PC-3 (cell line): ENCODE results near the gene TEKT3. TPM values are rescaled to one million over a fixed set of nuclear protein-coding genes. Genes with fewer than 3 reads are reported as not detected.

Source experiments
- ATAC-seq: fragments of 200-7000 bp; cut with Tn5 transposase; 2 replicates; pipeline ENCODE4 v1.9.1; 2020; ENCODE audit warnings: mild to moderate bottlenecking, moderate library complexity
- BruUV-seq: library from RNA; stranded (reverse); fragments of 400-500 nt; replicated peaks from 2 replicates; lab custom pipeline; 2021; lab: Mats Ljungman, UMichigan
- CTCF ChIA-PET: fragments of 300-600 bp; sonication (Branson Sonifier 250); formaldehyde crosslinking; loops from one replicate; lab custom pipeline; 2022; ENCODE audit warnings: antibody characterized with exemption; lab: Charles Lee
- POLR2A ChIA-PET: fragments of 300-600 bp; sonication (Branson Sonifier 250); formaldehyde crosslinking; loops from one replicate; lab custom pipeline; 2022; ENCODE audit warnings: antibody characterized with exemption; ENCODE audit not compliant: unreplicated experiment; lab: Charles Lee
- DNase-seq: peaks from one replicate; pipeline ENCODE4 v3.0.0-alpha.2; 2015
- H2AFZ ChIP-seq: fragments of 300-600 bp; sonication (generic); 2 replicates; pipeline ENCODE4 v1.6.0; 2016; ENCODE audit warnings: antibody characterized with exemption, low read length
- H3F3A ChIP-seq: fragments of 300-600 bp; sonication (generic); one replicate; pipeline ENCODE4 v1.6.0; 2017; ENCODE audit warnings: antibody characterized with exemption, low read length, control low read depth, mild to moderate bottlenecking; ENCODE audit not compliant: unreplicated experiment
- H3K27ac ChIP-seq: fragments of 300-600 bp; sonication (generic); 2 replicates; pipeline ENCODE4 v1.5.1; 2016; ENCODE audit warnings: mild to moderate bottlenecking, low read length
- H3K27me3 ChIP-seq: fragments of 300-600 bp; sonication (generic); 2 replicates; pipeline ENCODE4 v1.6.1; 2016; ENCODE audit warnings: low read length, mixed read lengths
- H3K36me3 ChIP-seq: fragments of 300-600 bp; sonication (generic); 2 replicates; pipeline ENCODE4 v1.6.1; 2016; ENCODE audit warnings: low read depth, mixed run types, low read length, mixed read lengths
- H3K4me1 ChIP-seq: fragments of 300-600 bp; sonication (generic); 2 replicates; pipeline ENCODE4 v1.5.1; 2016; ENCODE audit warnings: low read length; ENCODE audit not compliant: insufficient read depth
- H3K4me2 ChIP-seq: fragments of 300-600 bp; sonication (generic); 2 replicates; pipeline ENCODE4 v1.6.0; 2016; ENCODE audit warnings: low read length
- H3K4me3 ChIP-seq: fragments of 300-600 bp; sonication (generic); 2 replicates; pipeline ENCODE4 v1.5.1; 2016; ENCODE audit warnings: mild to moderate bottlenecking, low read length, mixed read lengths
- H3K79me2 ChIP-seq: fragments of 300-600 bp; sonication (generic); 2 replicates; pipeline ENCODE4 v1.6.1; 2017; ENCODE audit warnings: low read length, mixed read lengths
- H3K9ac ChIP-seq: fragments of 300-600 bp; sonication (generic); 2 replicates; pipeline ENCODE4 v1.6.0; 2016; ENCODE audit warnings: mild to moderate bottlenecking, low read length
- H3K9me2 ChIP-seq: fragments of 300-600 bp; sonication (generic); replicated peaks from 2 replicates; pipeline ENCODE4 v1.6.1; 2016; ENCODE audit warnings: mixed run types, low read length, mixed read lengths
- H3K9me3 ChIP-seq: fragments of 300-600 bp; sonication (generic); 2 replicates; pipeline ENCODE4 v1.6.1; 2016; ENCODE audit warnings: low read length, mixed read lengths
- H4K20me1 ChIP-seq: fragments of 300-600 bp; sonication (generic); 2 replicates; pipeline ENCODE4 v1.6.1; 2016; ENCODE audit warnings: low read length, mixed read lengths
- CTCF ChIP-seq: fragments of 300-600 bp; sonication (generic); conservative IDR thresholded peaks from 2 replicates; pipeline ENCODE4 v1.5.1; 2017; ENCODE audit warnings: antibody characterized with exemption, low read depth, mild to moderate bottlenecking, low read length
- EZH2 ChIP-seq: fragments of 300-600 bp; sonication (generic); IDR thresholded peaks from one replicate; pipeline ENCODE4 v1.6.1; 2017; ENCODE audit warnings: antibody characterized with exemption, mild to moderate bottlenecking, low read length; ENCODE audit not compliant: unreplicated experiment
- EZH2phosphoT487 ChIP-seq: fragments of 300-600 bp; sonication (generic); IDR thresholded peaks from 2 replicates; pipeline ENCODE4 v1.6.1; 2018; ENCODE audit warnings: mild to moderate bottlenecking, antibody characterized with exemption, low read length, borderline replicate concordance
- intact Hi-C: fragments of 100-400 bp; cut with micrococcal nuclease; formaldehyde crosslinking; loops from 2 replicates; pipeline ENCODE4 v1.9.0; 2023
- total RNA-seq: library from RNA; depleted of rRNA; stranded (reverse); fragments of >200 nt; gene quantifications from 2 replicates; pipeline ENCODE4 v1.2.3, GENCODE V29; 2014

Gene TEKT3
- total RNA-seq, 1 experiment from 2014 or later, result not detected

- no peaks in the 10 kb centered on the region; the same call in 1 of the 2 replicates for H3K9me2 ChIP-seq
- H3K9ac ChIP-seq, result no peak overlapping the region
- no peaks in the 10 kb centered on the region for H3K9me3 ChIP-seq
- no TSS peak for BruUV-seq
- ATAC-seq, result no peak
- H3K79me2 ChIP-seq, result no peaks in the 10 kb centered on the region
- ChIA-PET POLR2A (no interaction called here), CTCF (no interaction called here)
- DNase-seq, result no peak
- intact Hi-C loops, result no loop called here
- TF ChIP-seq EZH2phosphoT487, result no peak
- no peak for TF ChIP-seq EZH2
- TF ChIP-seq CTCF, result no peak
- no peak overlapping the region for H3K27ac ChIP-seq
- peaks cover 21% of the 10 kb centered on the region for H3K4me1 ChIP-seq
- no peak overlapping the region for H2AFZ ChIP-seq
- peak overlapping the region; percentile 19 for H3K4me2 ChIP-seq
- H3F3A ChIP-seq, result no peaks in the 10 kb centered on the region
- no peaks in the 10 kb centered on the region for H3K27me3 ChIP-seq
- no peaks in the 10 kb centered on the region for H3K36me3 ChIP-seq
- H3K4me3 ChIP-seq, result no peak overlapping the region
- H4K20me1 ChIP-seq, result no peaks in the 10 kb centered on the region
These were observed 37.5 kb downstream of the TEKT3 start for GRCh38 chr17:15303851-15304250.

GRCh38 chr17:15303268-15303667 lies 38.1 kb downstream of the TEKT3 start:
- ChIA-PET POLR2A (no interaction called here), CTCF (no interaction called here)
- H3K9me3 ChIP-seq, result no peaks in the 10 kb centered on the region
- H3F3A ChIP-seq, result no peaks in the 10 kb centered on the region
- peak; percentile 53 for DNase-seq
- H3K4me3 ChIP-seq, result no peak overlapping the region
- TF ChIP-seq EZH2 (no peak), CTCF (no peak), EZH2phosphoT487 (no peak)
- H2AFZ ChIP-seq, result no peak overlapping the region
- no peaks in the 10 kb centered on the region for H4K20me1 ChIP-seq
- no peak overlapping the region for H3K9ac ChIP-seq
- no peak overlapping the region for H3K27ac ChIP-seq
- peak; percentile 59 for ATAC-seq
- intact Hi-C loops, result no loop called here
- H3K27me3 ChIP-seq, result no peaks in the 10 kb centered on the region
- H3K79me2 ChIP-seq, result no peaks in the 10 kb centered on the region
- peaks cover 23% of the 10 kb centered on the region for H3K4me1 ChIP-seq
- BruUV-seq, result no TSS peak
- H3K9me2 ChIP-seq, result no peaks in the 10 kb centered on the region; the same call in 1 of the 2 replicates
- no peaks in the 10 kb centered on the region for H3K36me3 ChIP-seq
- H3K4me2 ChIP-seq, result peak overlapping the region; percentile 19

- BruUV-seq, result no TSS peak
- intact Hi-C loops, result no loop called here
- no peak overlapping the region for H3K4me3 ChIP-seq
- DNase-seq (no peak), ATAC-seq (no peak)
- TF ChIP-seq EZH2phosphoT487 (no peak), EZH2 (no peak), CTCF (no peak)
- ChIA-PET CTCF (no interaction called here), POLR2A (no interaction called here)
- H4K20me1 ChIP-seq, result no peaks in the 10 kb centered on the region
- H3F3A ChIP-seq, result no peaks in the 10 kb centered on the region
- no peak overlapping the region for H3K4me2 ChIP-seq
- H3K9ac ChIP-seq, result no peak overlapping the region
- H3K27me3 ChIP-seq, result no peaks in the 10 kb centered on the region
- no peaks in the 10 kb centered on the region for H3K9me3 ChIP-seq
- H3K79me2 ChIP-seq, result no peaks in the 10 kb centered on the region
- H3K27ac ChIP-seq, result no peak overlapping the region
- H2AFZ ChIP-seq, result no peak overlapping the region
- no peaks in the 10 kb centered on the region for H3K36me3 ChIP-seq
- peaks cover 28% of the 10 kb centered on the region for H3K4me1 ChIP-seq
- H3K9me2 ChIP-seq, result no peaks in the 10 kb centered on the region; the same call in 1 of the 2 replicates
These were observed 39.6 kb downstream of the TEKT3 start for GRCh38 chr17:15301845-15302244.
